ENCODE data around the gene KANSL1L. TPM values are rescaled to one million over a fixed set of nuclear protein-coding genes. Genes with fewer than 3 reads are reported as not detected.

The KANSL1L gene
- polyA plus RNA-seq, 2 of the 4 experiments (the other 2 are of a cell fraction), result 1.0 to 2.7 TPM

GRCh38 chr2:210198326-210198725 is 27.1 kb upstream of the KANSL1L start:
- POLR2A ChIA-PET, result no interaction called here
- FAIRE-seq (no peak), ATAC-seq (no peak), DNase-seq (ENCODE audit: low read depth in 1 of 2, low spot score in 1 of 2) (no peak)
- 8% methylated on average over 1 of the region's 1 CpG for WGBS (ENCODE audit: missing lambda C conversion rate)
- no peak overlapping the region for H3K4me2 ChIP-seq
- CTCF ChIA-PET, result interaction anchor here (0.5 to 1.7 kb wide), 7 partner anchors 17 to 1803 kb away, joined by 3 to 12 read pairs (median 4); no protein-coding TSS in a partner anchor
- no peaks in the 10 kb centered on the region for H3K9me3 ChIP-seq
- H3K27ac ChIP-seq, result no peak overlapping the region
- no peaks in the 10 kb centered on the region for H3K4me1 ChIP-seq
- no peak overlapping the region for H3K4me3 ChIP-seq
- TF ChIP-seq SMC3 (IDR thresholded peaks at IDR 0.05) (no peak), FOXS1 (CRISPR knock-in tag; IDR thresholded peaks at IDR 0.05) (no peak), KDM5A (IDR thresholded peaks at IDR 0.05) (no peak), FOSL2 (IDR thresholded peaks at IDR 0.05) (no peak), FOSL2 (CRISPR knock-in tag; IDR thresholded peaks at IDR 0.05) (no peak), ZSCAN20 (CRISPR knock-in tag; IDR thresholded peaks at IDR 0.05) (no peak), HMGXB4 (CRISPR knock-in tag; IDR thresholded peaks at IDR 0.05; ENCODE audit: borderline replicate concordance) (no peak), CHD4 (IDR thresholded peaks at IDR 0.05; ENCODE audit: borderline replicate concordance) (no peak), EP300 (IDR thresholded peaks at IDR 0.05) (no peak), HOXB5 (CRISPR knock-in tag; IDR thresholded peaks at IDR 0.05) (no peak), KDM1A (IDR thresholded peaks at IDR 0.05; ENCODE audit: low read depth) (no peak), ZNF302 (CRISPR knock-in tag; IDR thresholded peaks at IDR 0.05) (no peak)

- ChIA-PET POLR2A (no interaction called here), CTCF (no interaction called here)
- no peak for FAIRE-seq
- Histone ChIP-seq H3K27ac (no peak overlapping the region), H3K4me2 (no peak overlapping the region), H3K4me3 (no peak overlapping the region), H3K4me1 (no peaks in the 10 kb centered on the region), H3K9me3 (no peaks in the 10 kb centered on the region)
- WGBS (ENCODE audit: missing lambda C conversion rate), result 2% methylated on average over 2 of the region's 2 CpGs
- no peak for DNase-seq (ENCODE audit: low read depth in 1 of 2, low spot score in 1 of 2)
- TF ChIP-seq BCL3 (IDR thresholded peaks at IDR 0.05) (no peak), CBX2 (IDR thresholded peaks at IDR 0.05; ENCODE audit: borderline replicate concordance, low read depth) (no peak), PHF8 (IDR thresholded peaks at IDR 0.05; ENCODE audit: borderline replicate concordance, low read depth) (no peak), BHLHE40 (IDR thresholded peaks at IDR 0.05; ENCODE audit: low read depth, low read length) (no peak), ELK1 (IDR thresholded peaks at IDR 0.05; ENCODE audit: low read depth, low read length) (no peak), CEBPB (IDR thresholded peaks at IDR 0.05) (no peak), MAFK (IDR thresholded peaks at IDR 0.05; ENCODE audit: partially characterized antibody) (no peak), MAX (IDR thresholded peaks at IDR 0.05) (no peak), KDM5A (IDR thresholded peaks at IDR 0.05) (no peak), CHD4 (IDR thresholded peaks at IDR 0.05; ENCODE audit: borderline replicate concordance) (no peak), EHF (CRISPR knock-in tag; IDR thresholded peaks at IDR 0.05) (no peak), JUN (IDR thresholded peaks at IDR 0.05) (no peak), RCOR1 (IDR thresholded peaks at IDR 0.05; ENCODE audit: low read depth, low read length) (no peak), CTCF (IDR thresholded peaks at IDR 0.05) (no peak), CHD2 (IDR thresholded peaks at IDR 0.05; ENCODE audit: low read length, partially characterized antibody) (no peak), JUNB (IDR thresholded peaks at IDR 0.05) (no peak)
- no peak for ATAC-seq
Measured at GRCh38 chr2:210197720-210198119, 26.5 kb upstream of the KANSL1L start.

Data from A549 (cell line).